HepG2 (cell line): ENCODE results near the gene LRIG1. TPM values are rescaled to one million over a fixed set of nuclear protein-coding genes. Genes with fewer than 3 reads are reported as not detected.

Experiments
- AKAP8 ChIP-seq: sonication (generic); formaldehyde crosslinking; IDR thresholded peaks from 2 replicates; pipeline ENCODE4 v1.5.1; 2020; ENCODE audit warnings: mild to moderate bottlenecking, missing genetic modification reagents
- CBX2 ChIP-seq, 2 experiments: fragments of 200-600 bp in 1 of 2; sonication (generic); formaldehyde crosslinking in 1 of 2; IDR thresholded peaks; 2 replicates each; pipeline versions ENCODE4 v1.7.0 to v1.8.1; 2018 to 2022; ENCODE audit warnings: low read depth in 2 of 2, low read length in 1 of 2, mild to moderate bottlenecking in 1 of 2, missing genetic modification reagents in 1 of 2
- FOSL1 ChIP-seq: sonication (generic); formaldehyde crosslinking; IDR thresholded peaks from 2 replicates; pipeline ENCODE4 v1.9.0; 2021; ENCODE audit warnings: missing genetic modification reagents, borderline replicate concordance
- FOXK1 ChIP-seq: sonication (generic); formaldehyde crosslinking; IDR thresholded peaks from 2 replicates; pipeline ENCODE4 v1.4.0; 2020; ENCODE audit warnings: low read depth, missing genetic modification reagents, borderline replicate concordance
- HMG20A ChIP-seq: IDR thresholded peaks from 2 replicates; pipeline ENCODE4 v1.6.1; 2016; ENCODE audit warnings: borderline replicate concordance
- ISX ChIP-seq: sonication (generic); formaldehyde crosslinking; conservative IDR thresholded peaks from 2 replicates; pipeline ENCODE4 v1.5.0; 2020; ENCODE audit warnings: missing genetic modification reagents
- JUND ChIP-seq: sonication (generic); formaldehyde crosslinking; IDR thresholded peaks from 2 replicates; pipeline ENCODE4 v1.8.0; 2022; ENCODE audit warnings: mild to moderate bottlenecking, missing genetic modification reagents
- LCORL ChIP-seq, 2 experiments: fragments of 450-650 bp in 1 of 2; sonication (generic) in 1 of 2; formaldehyde crosslinking in 1 of 2; IDR thresholded peaks; 2 replicates each; pipeline versions ENCODE4 v1.5.0 to v1.6.1; 2017 to 2020; ENCODE audit warnings: antibody characterized with exemption in 1 of 2, missing genetic modification reagents in 1 of 2
- MIXL1 ChIP-seq: IDR thresholded peaks from 2 replicates; pipeline ENCODE4 v1.6.1; 2016
- NFIC ChIP-seq: IDR thresholded peaks from 2 replicates; pipeline ENCODE4 v1.6.1; 2012; ENCODE audit warnings: mild to moderate bottlenecking, low read length, inconsistent platforms
- NFRKB ChIP-seq: fragments of 450-650 bp; IDR thresholded peaks from 2 replicates; pipeline ENCODE4 v1.6.1; 2017
- RAD21 ChIP-seq: fragments of 450-650 bp; formaldehyde crosslinking; IDR thresholded peaks from 2 replicates; pipeline ENCODE4 v1.5.0; 2020; ENCODE audit warnings: mild to moderate bottlenecking
- SNAI1 ChIP-seq: sonication (generic); formaldehyde crosslinking; IDR thresholded peaks from 2 replicates; pipeline ENCODE4 v1.5.0; 2020; ENCODE audit warnings: mild to moderate bottlenecking, missing genetic modification reagents, borderline replicate concordance
- SNAPC4 ChIP-seq: sonication (generic); formaldehyde crosslinking; IDR thresholded peaks from 2 replicates; pipeline ENCODE4 v1.4.0; 2020; ENCODE audit warnings: mild to moderate bottlenecking, missing genetic modification reagents
- TBL1XR1 ChIP-seq: fragments of 150-350 bp; IDR thresholded peaks from 2 replicates; pipeline ENCODE4 v1.6.1; 2014; ENCODE audit warnings: borderline replicate concordance, low read length; ENCODE audit not compliant: partially characterized antibody
- ZMAT3 ChIP-seq: sonication (generic); formaldehyde crosslinking; conservative IDR thresholded peaks from 2 replicates; pipeline ENCODE4 v1.7.0; 2021; ENCODE audit warnings: missing genetic modification reagents
- ZNF138 ChIP-seq: sonication (generic); formaldehyde crosslinking; IDR thresholded peaks from 2 replicates; pipeline ENCODE4 v1.5.0; 2020; ENCODE audit warnings: mild to moderate bottlenecking, low read depth, missing genetic modification reagents
- ZNF574 ChIP-seq: sonication (generic); formaldehyde crosslinking; IDR thresholded peaks from 2 replicates; pipeline ENCODE4 v1.4.0; 2020; ENCODE audit warnings: missing genetic modification reagents
- ZNF768 ChIP-seq: sonication (generic); formaldehyde crosslinking; IDR thresholded peaks from 2 replicates; pipeline ENCODE4 v1.4.0; 2020; ENCODE audit warnings: missing genetic modification reagents
- ZXDC ChIP-seq: sonication (generic); formaldehyde crosslinking; IDR thresholded peaks from 2 replicates; pipeline ENCODE4 v1.5.0; 2020; ENCODE audit warnings: mild to moderate bottlenecking, missing genetic modification reagents
- polyA plus RNA-seq, 8 experiments: library from polyadenylated mRNA; depleted of rRNA in 3 of 8; stranded (reverse) in 7 of 8; unstranded in 1 of 8; fragments of >200 nt; fragmentation: Illumina TruSeq in 4 of 8; extraction: Trizol in 4 of 8; gene quantifications; 2 replicates each; pipeline versions ENCODE4 v1.2.1 to v1.2.3, GENCODE V29; 2011 to 2016; ENCODE audit warnings: low read depth in 4 of 8, missing spikeins in 1 of 8, mixed read lengths in 1 of 8; ENCODE audit not compliant: insufficient read depth in 1 of 8
- total RNA-seq, 5 experiments: library from RNA; depleted of rRNA; stranded (reverse); fragments of >200 nt; fragmentation: Illumina TruSeq; extraction: Trizol; gene quantifications; 2 replicates each; pipeline ENCODE4 v1.2.3, GENCODE V29; 2016; ENCODE audit warnings: low read depth in 1 of 5

Gene LRIG1
- total and polyA plus RNA-seq, 2 of the 13 experiments (the other 11 are each of a cell fraction or from before 2014, with no cell fraction given): 17.8 to 24.8 TPM

GRCh38 chr3:66376568-66376967 is 124.3 kb downstream of the LRIG1 start (continued):
- TF ChIP-seq SNAI1 (CRISPR knock-in tag) (no peak), FOSL1 (CRISPR knock-in tag) (peak; percentile 85), NFRKB (no peak), MIXL1 (no peak), JUND (CRISPR knock-in tag) (peak; percentile 74), RAD21 (CRISPR knock-in tag) (no peak), ZMAT3 (CRISPR knock-in tag) (no peak), ISX (CRISPR knock-in tag) (no peak), LCORL (IDR thresholded peaks at IDR 0.05) (peak; percentile 54; the same call in 1 of the 2 replicates), LCORL (CRISPR knock-in tag; IDR thresholded peaks at IDR 0.05) (peak; percentile 81), SNAPC4 (CRISPR knock-in tag) (no peak), AKAP8 (no peak), NFIC (peak; percentile 62; the same call in 1 of the 2 replicates), ZNF138 (CRISPR knock-in tag) (no peak), FOXK1 (CRISPR knock-in tag) (no peak), CBX2 (IDR thresholded peaks at IDR 0.05; ENCODE audit: low read depth, low read length) (no peak), CBX2 (CRISPR knock-in tag; IDR thresholded peaks at IDR 0.05; ENCODE audit: low read depth) (no peak), ZNF574 (CRISPR knock-in tag) (no peak), TBL1XR1 (no peak), HMG20A (CRISPR knock-in tag) (0 out of 2 replicates have a peak, but pooled peaks have one; percentile 33), ZNF768 (CRISPR knock-in tag) (no peak), ZXDC (no peak)
